ENCODE measurements around the gene EIF3D.

Gene EIF3D

DNA sequence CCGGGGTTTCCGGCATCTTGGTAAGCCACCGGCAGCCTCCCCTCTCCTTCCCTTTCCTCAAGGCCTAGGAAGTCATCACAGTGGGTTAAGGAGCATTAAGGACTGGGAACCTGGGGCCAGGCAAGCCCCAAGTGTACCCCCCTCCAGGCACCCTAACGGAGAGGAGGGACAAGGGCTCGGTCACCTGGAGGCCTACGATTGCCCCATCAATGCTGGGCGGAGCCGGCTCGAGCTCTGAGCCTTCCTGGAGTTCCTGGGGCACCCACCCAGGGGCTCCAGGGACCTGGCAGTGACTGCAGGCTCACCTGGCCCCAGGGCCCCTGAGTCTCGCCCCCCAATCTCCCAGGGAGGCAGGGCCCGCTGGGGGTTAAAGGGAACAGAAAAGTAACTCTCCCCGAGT is 34.5 kb upstream of the EIF3D start:
- H3K4me1 ChIP-seq (ENCODE audit: insufficient read depth, low read length): peaks cover 25% of the 10 kb centered on the region
- no peaks in the 10 kb centered on the region for H3K36me3 ChIP-seq (ENCODE audit: insufficient read depth, low read length)
- no peaks in the 10 kb centered on the region for H3K9me3 ChIP-seq (ENCODE audit: control insufficient read depth, insufficient read depth, low read length)
- no peak overlapping the region for H3K9ac ChIP-seq (ENCODE audit: low read depth, low read length)

DNA sequence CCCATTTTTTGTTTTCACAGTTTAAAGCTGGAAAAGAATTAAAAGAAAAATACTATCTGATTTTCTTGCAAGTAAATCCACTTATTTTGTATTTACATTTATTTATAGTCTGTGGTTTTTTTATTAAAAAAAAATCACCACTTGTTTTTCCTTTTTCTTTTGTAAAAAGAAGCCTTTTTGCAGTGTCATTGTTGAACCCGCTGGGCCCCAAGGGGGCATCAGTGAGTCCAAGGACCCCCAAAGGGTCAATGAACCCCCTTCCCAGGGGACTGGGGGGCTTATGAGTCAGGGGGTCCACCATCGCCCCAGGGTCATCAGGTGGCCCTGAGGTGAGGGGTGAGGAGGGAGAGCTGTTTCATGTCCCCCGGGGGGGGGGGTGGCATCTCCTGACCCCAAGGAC is 34.0 kb upstream of the EIF3D start:
- Histone ChIP-seq H3K9me3 (ENCODE audit: control insufficient read depth, insufficient read depth, low read length) (no peaks in the 10 kb centered on the region), H3K4me1 (ENCODE audit: insufficient read depth, low read length) (peaks cover 25% of the 10 kb centered on the region), H3K36me3 (ENCODE audit: insufficient read depth, low read length) (no peaks in the 10 kb centered on the region), H3K9ac (ENCODE audit: low read depth, low read length) (no peak overlapping the region)

DNA sequence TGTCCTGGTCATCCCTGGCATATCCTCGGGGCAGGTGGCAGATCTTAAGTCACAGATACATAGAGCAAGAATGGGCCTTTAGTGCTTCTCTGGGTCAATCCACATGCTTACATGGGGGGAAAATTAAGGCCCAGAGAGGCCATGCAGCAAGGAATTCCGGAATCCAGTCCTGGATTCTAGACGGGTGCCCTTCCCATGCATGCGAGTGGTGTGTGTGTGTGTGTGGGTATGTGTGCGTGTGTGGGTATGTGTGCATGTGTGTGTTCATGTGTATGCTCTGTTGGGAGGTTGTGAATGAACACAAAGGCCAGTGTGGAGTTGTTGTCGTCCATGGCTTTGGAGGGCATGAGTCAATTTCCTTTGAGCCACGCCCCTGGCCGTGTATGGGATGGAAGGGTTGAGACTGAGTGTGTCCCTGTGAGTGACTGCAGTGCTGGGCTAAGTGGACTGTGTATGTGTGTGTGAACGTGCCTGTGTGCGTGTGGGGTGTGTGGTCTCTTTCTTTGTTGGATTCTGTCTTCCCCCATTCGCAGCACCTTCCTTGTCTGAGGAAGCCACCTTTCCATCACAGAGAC is 33.4 kb upstream of the EIF3D start:
- H3K9ac ChIP-seq (ENCODE audit: low read depth, low read length): no peak overlapping the region
- H3K4me1 ChIP-seq (ENCODE audit: insufficient read depth, low read length): peaks cover 25% of the 10 kb centered on the region
- H3K9me3 ChIP-seq (ENCODE audit: control insufficient read depth, insufficient read depth, low read length): no peaks in the 10 kb centered on the region
- no peaks in the 10 kb centered on the region for H3K36me3 ChIP-seq (ENCODE audit: insufficient read depth, low read length)

DNA sequence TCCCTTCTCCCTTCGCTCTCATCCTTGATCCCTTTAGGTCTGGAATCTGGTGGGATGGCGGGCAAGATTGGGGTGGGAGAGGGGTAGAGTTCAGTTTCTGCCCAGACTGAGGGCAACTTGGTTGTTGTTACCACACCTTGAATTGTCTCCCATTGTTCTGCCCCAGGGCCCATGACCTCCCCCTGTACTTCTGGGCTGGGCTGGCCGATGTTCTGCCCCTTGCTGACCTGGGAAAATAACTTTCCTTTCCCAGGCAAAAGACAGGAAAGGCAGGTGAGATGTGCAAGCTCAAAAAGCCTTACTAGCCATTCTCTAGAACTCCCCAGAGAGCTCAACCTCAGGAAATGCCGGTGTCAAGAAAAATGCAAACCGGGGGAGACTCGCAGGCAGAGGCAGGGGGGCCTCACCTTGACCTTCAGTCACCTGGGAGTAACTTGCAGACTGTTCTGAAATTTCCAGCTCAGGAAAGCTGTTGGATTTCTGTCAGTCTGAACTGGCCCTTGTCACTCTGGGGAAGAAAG is 32.4 kb upstream of the EIF3D start:
- no peak overlapping the region for H3K9ac ChIP-seq (ENCODE audit: low read depth, low read length)
- peaks cover 25% of the 10 kb centered on the region for H3K4me1 ChIP-seq (ENCODE audit: insufficient read depth, low read length)
- H3K9me3 ChIP-seq (ENCODE audit: control insufficient read depth, insufficient read depth, low read length): no peaks in the 10 kb centered on the region

DNA sequence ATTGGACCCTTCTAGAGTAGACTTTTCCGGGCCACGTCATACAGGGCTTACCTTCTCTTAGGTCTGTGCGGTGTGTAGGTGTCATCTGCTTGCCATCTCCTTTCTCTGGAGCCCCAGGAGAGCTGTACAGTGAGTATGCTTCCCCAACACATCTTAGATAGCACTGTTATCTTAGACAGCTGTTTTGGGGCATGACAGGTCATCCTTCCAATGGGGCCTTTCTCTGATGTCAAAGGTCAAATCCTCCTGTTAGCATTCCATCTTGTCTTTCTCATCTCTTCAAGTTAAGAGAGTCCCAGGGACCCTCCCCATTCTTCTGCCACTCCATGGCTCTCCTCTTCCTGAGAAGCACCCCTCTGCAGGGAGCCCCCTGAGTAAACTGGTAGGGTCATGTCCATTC is 31.0 kb upstream of the EIF3D start:
- no peaks in the 10 kb centered on the region for H3K9me3 ChIP-seq (ENCODE audit: control insufficient read depth, insufficient read depth, low read length)
- H3K9ac ChIP-seq (ENCODE audit: low read depth, low read length): no peak overlapping the region
- no peaks in the 10 kb centered on the region for H3K36me3 ChIP-seq (ENCODE audit: insufficient read depth, low read length)
- H3K4me1 ChIP-seq (ENCODE audit: insufficient read depth, low read length): peaks cover 25% of the 10 kb centered on the region

More for the DNA sequence above, 32.4 kb upstream of the EIF3D start:
- H3K36me3 ChIP-seq (ENCODE audit: insufficient read depth, low read length): no peaks in the 10 kb centered on the region

DNA sequence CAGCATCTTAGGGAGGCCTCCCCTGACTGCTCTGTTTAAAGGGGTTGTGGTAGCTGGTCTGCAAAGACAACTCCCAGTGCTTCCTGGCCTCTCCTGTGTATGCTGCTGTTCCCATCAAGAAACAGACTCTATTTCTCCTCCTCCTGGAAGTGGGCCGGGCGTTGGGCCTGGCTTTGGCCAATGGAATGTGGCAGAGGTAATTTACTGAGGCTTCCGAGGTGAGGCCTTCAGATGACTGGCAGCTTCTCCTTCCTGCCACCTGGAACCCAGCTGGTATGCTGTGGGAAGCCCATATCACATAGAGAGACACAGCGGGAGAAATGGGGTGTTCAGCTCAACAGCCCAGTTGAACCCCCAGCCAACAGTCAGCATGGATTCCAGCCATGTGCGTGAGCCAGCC is 25.1 kb upstream of the EIF3D start:
- H3K9me3 ChIP-seq (ENCODE audit: control insufficient read depth, insufficient read depth, low read length): no peaks in the 10 kb centered on the region
- H3K4me1 ChIP-seq (ENCODE audit: insufficient read depth, low read length): peaks cover under 1% of the 10 kb centered on the region; the same call in 1 of the 2 replicates
- H3K9ac ChIP-seq (ENCODE audit: low read depth, low read length): no peak overlapping the region
- H3K36me3 ChIP-seq (ENCODE audit: insufficient read depth, low read length): no peaks in the 10 kb centered on the region

DNA sequence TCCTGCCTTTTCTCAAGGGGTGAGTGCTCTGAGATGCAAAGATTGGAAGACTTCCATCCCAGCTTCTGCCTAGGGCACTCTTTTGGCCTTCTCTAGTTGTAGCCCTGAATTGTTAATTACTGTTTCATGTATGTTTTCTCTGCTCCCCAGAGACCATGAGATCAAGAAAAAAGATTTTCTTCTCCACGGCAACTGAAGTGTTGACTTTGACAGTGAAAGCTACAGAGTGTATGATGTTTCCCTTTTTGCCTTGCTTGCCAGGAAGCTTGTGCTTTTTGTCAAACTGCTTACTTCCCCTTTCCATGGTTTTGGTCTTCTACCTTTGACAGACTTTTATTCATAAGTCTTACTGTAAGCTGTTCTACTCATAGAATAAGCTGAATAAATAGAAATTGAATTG is 23.3 kb upstream of the EIF3D start:
- no peaks in the 10 kb centered on the region for H3K9me3 ChIP-seq (ENCODE audit: control insufficient read depth, insufficient read depth, low read length)
- peaks cover 9% of the 10 kb centered on the region; the same call in 1 of the 2 replicates for H3K4me1 ChIP-seq (ENCODE audit: insufficient read depth, low read length)
- no peaks in the 10 kb centered on the region for H3K36me3 ChIP-seq (ENCODE audit: insufficient read depth, low read length)
- H3K9ac ChIP-seq (ENCODE audit: low read depth, low read length): no peak overlapping the region

DNA sequence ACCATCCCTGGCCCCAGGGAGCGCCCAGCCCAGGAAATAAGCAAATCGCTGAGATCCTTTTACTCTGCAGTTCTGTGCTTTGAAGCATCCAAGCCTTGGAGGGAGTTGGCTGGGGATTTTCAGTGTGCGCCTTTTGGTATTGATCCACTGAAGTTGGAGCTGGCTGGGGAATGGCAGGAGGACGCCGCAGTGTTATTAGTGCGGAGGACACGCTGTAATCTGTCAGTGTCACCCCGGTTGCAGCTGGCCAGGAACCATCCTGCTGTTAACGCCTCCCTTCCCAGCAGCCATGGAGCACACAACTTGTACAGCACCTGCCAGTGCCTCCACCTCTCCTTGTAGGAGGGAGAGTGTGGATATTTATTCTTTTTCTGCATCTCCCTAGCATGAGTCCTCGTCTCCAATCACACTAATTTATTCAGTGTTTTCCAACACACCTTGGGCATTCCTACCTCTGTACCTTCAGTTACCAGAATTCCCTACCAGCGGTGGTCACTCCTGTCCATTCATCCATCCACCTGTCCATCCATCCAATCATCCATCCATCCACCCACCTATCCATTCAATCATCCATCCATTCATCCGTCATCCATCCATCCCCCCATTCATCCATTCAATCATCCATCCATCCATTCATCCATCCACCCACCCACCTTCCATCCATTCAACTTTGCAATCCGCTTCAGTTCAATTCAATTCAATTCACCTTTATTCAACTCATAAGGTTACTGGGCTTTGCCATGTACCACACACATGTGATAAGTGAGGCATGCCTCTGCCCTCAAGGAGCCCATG is 21.9 kb upstream of the EIF3D start:
- Histone ChIP-seq H3K9ac (ENCODE audit: low read depth, low read length) (no peak overlapping the region), H3K36me3 (ENCODE audit: insufficient read depth, low read length) (no peaks in the 10 kb centered on the region), H3K4me1 (ENCODE audit: insufficient read depth, low read length) (peaks cover 15% of the 10 kb centered on the region; the same call in 1 of the 2 replicates), H3K9me3 (ENCODE audit: control insufficient read depth, insufficient read depth, low read length) (no peaks in the 10 kb centered on the region)

DNA sequence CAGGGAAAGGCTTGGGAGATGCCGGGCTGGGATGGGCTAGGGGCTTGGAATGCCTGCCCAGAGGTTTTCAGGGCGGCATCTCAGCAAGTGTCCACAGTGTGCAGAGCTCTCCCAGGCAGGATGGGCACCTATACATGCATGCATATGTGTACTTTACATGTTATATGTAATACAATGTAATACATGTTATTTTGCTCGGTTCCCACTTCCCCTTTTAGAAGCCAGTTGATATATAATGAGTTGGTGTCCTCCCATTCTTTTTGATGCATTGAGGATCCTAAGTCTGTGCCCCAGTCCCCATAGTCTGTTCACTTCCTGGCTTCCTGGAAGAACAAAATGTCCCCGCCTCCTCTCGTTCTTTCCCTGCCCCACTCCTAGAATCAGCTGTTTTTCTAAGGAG is 20.1 kb upstream of the EIF3D start:
- no peaks in the 10 kb centered on the region for H3K9me3 ChIP-seq (ENCODE audit: control insufficient read depth, insufficient read depth, low read length)
- no peaks in the 10 kb centered on the region for H3K36me3 ChIP-seq (ENCODE audit: insufficient read depth, low read length)
- peaks cover 15% of the 10 kb centered on the region; the same call in 1 of the 2 replicates for H3K4me1 ChIP-seq (ENCODE audit: insufficient read depth, low read length)
- no peak overlapping the region for H3K9ac ChIP-seq (ENCODE audit: low read depth, low read length)

DNA sequence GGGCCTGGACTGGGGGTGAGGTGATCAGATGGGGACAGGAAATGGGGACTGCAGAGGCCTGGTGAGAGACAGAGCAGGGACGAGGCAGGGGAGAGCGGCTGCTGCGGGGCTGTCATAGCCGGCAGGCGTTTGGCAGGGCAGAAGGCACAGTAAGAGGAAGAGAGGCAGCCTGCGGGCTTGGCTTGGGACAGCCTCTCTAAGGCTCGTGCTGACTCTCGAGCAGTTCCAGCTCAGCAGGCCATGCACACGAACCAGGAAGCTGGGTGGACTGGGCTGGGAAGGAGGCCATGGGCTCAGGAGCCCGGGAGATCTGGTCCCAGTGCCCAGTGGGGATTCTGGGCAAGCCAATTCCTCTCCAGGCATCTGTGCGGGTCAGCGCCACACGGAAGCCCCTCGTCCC is 19.6 kb upstream of the EIF3D start:
- Histone ChIP-seq H3K4me1 (ENCODE audit: insufficient read depth, low read length) (peaks cover 15% of the 10 kb centered on the region; the same call in 1 of the 2 replicates), H3K36me3 (ENCODE audit: insufficient read depth, low read length) (no peaks in the 10 kb centered on the region), H3K9me3 (ENCODE audit: control insufficient read depth, insufficient read depth, low read length) (no peaks in the 10 kb centered on the region), H3K9ac (ENCODE audit: low read depth, low read length) (no peak overlapping the region)

DNA sequence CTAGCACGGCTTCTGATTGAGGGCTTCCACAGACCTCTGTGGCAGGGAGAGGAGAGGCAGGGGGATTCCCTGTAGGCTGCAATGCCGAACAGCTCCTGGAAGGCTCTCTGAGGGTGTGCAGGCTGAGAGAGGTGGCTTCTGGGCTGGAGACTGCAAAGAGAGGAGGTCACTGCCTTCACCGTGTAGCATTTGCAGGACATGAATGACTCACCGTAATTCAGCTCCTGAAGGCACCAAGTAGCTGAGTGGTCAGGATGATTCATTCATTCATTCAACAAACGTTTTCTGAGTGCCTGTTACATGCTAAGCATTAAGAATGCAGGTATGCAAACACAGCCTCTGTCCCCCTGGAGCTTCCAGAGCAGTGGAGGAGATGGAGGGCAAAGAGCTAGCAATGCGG is 18.0 kb upstream of the EIF3D start:
- Histone ChIP-seq H3K9me3 (ENCODE audit: control insufficient read depth, insufficient read depth, low read length) (no peaks in the 10 kb centered on the region), H3K9ac (ENCODE audit: low read depth, low read length) (no peak overlapping the region), H3K36me3 (ENCODE audit: insufficient read depth, low read length) (no peaks in the 10 kb centered on the region), H3K4me1 (ENCODE audit: insufficient read depth, low read length) (peaks cover 17% of the 10 kb centered on the region; the same call in 1 of the 2 replicates)

DNA sequence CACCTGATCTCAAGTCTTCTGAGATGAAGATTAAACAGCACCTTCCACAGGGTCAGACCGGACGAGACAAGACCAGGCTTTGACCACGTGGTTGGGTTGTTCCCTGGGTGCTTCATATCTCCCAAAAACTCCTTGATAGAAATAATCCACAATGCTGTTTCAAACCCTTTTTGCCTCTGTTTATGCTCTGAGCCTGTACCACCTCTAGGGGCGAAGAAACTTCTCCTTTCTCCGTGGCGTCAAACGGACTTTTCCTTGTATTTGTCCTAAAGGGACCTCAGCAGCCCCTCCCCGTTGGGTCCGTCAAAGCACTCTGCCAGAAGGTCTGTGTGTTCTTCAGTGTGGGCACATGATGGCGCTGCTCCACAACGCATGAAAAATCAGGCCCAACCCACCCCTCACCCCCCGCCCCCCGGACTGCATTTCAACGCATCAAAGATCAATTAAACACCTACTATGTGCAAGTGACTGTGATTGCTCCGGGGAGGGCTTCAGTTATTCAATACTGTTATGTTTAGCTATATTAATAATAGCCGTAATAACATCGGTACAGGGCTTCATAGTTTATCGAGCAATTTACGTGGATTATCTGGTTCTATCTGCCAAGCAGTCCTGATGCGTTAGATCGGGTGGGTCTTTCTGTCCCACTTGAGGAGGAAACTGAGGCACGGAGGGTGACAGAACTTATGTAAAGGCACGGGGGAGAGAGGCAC is 17.3 kb upstream of the EIF3D start:
- H3K9me3 ChIP-seq (ENCODE audit: control insufficient read depth, insufficient read depth, low read length): no peaks in the 10 kb centered on the region
- no peaks in the 10 kb centered on the region for H3K36me3 ChIP-seq (ENCODE audit: insufficient read depth, low read length)
- peaks cover 20% of the 10 kb centered on the region; the same call in 1 of the 2 replicates for H3K4me1 ChIP-seq (ENCODE audit: insufficient read depth, low read length)
- peak overlapping the region; percentile 15; the same call in 1 of the 2 replicates for H3K9ac ChIP-seq (ENCODE audit: low read depth, low read length)

DNA sequence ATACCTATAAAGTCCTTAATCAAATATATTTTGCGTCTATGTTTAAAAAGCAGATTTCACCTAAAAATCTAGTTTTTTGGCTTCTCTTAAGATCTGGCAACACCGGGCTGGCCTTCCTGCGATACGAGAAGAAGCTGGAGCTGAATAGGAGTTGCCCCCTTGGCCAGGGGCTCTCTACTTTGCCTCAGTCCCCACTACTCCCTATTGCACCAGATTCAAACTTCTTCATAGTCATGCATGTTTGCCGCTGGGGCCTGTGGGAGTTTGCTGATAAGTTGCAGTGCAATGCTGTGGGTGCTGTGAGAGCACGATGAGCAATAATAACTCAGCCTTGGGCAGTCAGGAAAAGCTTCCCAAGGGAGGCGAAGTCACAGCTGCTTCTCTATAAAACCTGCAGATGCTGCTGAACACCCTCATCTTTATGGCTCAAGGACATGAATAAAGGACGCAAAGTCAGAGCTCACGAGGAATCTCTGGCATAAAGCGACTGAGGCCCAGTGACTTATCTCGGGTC is 15.2 kb upstream of the EIF3D start:
- Histone ChIP-seq H3K4me1 (ENCODE audit: insufficient read depth, low read length) (peaks cover 24% of the 10 kb centered on the region; the same call in 1 of the 2 replicates), H3K9me3 (ENCODE audit: control insufficient read depth, insufficient read depth, low read length) (no peaks in the 10 kb centered on the region), H3K36me3 (ENCODE audit: insufficient read depth, low read length) (no peaks in the 10 kb centered on the region), H3K9ac (ENCODE audit: low read depth, low read length) (no peak overlapping the region)

DNA sequence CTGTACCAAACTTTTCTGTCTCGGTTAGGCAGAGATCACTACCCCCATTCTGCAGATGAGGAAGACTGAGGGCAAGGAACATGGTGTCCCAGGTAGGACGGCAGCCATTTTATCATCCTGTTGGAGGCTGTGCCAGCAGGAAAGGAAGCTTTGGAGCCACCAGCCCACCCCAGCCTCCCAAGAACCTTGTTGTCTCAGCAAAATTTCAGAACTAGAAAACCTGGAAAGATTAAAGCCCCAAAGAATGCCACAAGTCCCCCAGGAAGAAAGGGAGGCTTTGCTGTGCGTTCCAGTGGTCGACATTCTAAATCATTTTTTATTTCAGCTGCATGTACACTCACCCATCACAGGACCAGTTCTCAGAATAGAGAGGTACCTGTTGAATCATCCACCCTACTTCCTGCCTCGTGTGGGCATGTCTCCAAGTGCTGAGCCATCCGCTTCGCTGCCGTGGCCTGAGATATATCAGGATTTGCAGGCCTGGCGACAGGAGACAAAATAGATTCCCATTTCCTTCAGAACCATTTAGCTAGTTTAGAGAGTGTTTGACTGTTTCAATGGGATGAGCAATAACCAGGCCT is 13.0 kb upstream of the EIF3D start:
- H3K9me3 ChIP-seq (ENCODE audit: control insufficient read depth, insufficient read depth, low read length): no peaks in the 10 kb centered on the region
- H3K4me1 ChIP-seq (ENCODE audit: insufficient read depth, low read length): peaks cover 13% of the 10 kb centered on the region; the same call in 1 of the 2 replicates
- H3K9ac ChIP-seq (ENCODE audit: low read depth, low read length): no peak overlapping the region
- no peaks in the 10 kb centered on the region for H3K36me3 ChIP-seq (ENCODE audit: insufficient read depth, low read length)

Data from ES-I3 (cell line).